HFFc6 (cell line): ENCODE measurements around the gene SIM2. TPM values are rescaled to one million over a fixed set of nuclear protein-coding genes. Genes with fewer than 3 reads are reported as not detected.

Source experiments
- DNase-seq: peaks from one replicate; pipeline ENCODE4 v3.0.0-alpha.2; 2018
- H3K27ac Mint-ChIP-seq: 2 replicates; pipeline ENCODE4 v1.8.0; 2020; ENCODE audit warnings: mild to moderate bottlenecking, mixed read lengths
- H3K27me3 Mint-ChIP-seq: 2 replicates; pipeline ENCODE4 v1.8.0; 2021; ENCODE audit warnings: mild to moderate bottlenecking, moderate library complexity, mixed read lengths; ENCODE audit not compliant: insufficient read depth
- H3K36me3 Mint-ChIP-seq: 2 replicates; pipeline ENCODE4 v1.8.0; 2021; ENCODE audit warnings: low read depth, mixed read lengths
- H3K4me1 Mint-ChIP-seq: 2 replicates; pipeline ENCODE4 v1.8.0; 2020; ENCODE audit warnings: low read depth, mixed read lengths
- H3K4me3 Mint-ChIP-seq: 2 replicates; pipeline ENCODE4 v1.8.0; 2020; ENCODE audit warnings: mild to moderate bottlenecking, moderate library complexity, mixed read lengths
- H3K9me3 Mint-ChIP-seq: 2 replicates; pipeline ENCODE4 v1.8.0; 2020; ENCODE audit warnings: mild to moderate bottlenecking, mixed read lengths
- CTCF ChIP-seq: fragments of 200-600 bp; sonication (generic); IDR thresholded peaks from 2 replicates; pipeline ENCODE4 v1.5.0; 2021; ENCODE audit warnings: antibody characterized with exemption, mild to moderate bottlenecking
- total RNA-seq, 6 experiments: library from RNA; stranded (reverse); fragmentation: NEBNext Ultra II Directional; extraction: Animal tissue kit (Norgen Biotek cat#: 25700); gene quantifications; 2 replicates in 1 of 6; 3 replicates in 5 of 6; pipeline ENCODE4 v1.2.3, GENCODE V29; 2021

SIM2 gene
- total RNA-seq, 6 experiments from 2014 or later = not detected

GRCh38 chr21:36753556-36753955 is 54.6 kb downstream of the SIM2 start:
- TF ChIP-seq CTCF = no peak
- H3K27me3 Mint-ChIP-seq = peaks cover 2% of the 10 kb centered on the region; the same call in 1 of the 2 replicates
- H3K4me1 Mint-ChIP-seq = peaks cover 43% of the 10 kb centered on the region
- H3K9me3 Mint-ChIP-seq = no peaks in the 10 kb centered on the region
- peak overlapping the region; percentile 46 for H3K27ac Mint-ChIP-seq
- DNase-seq = peak; percentile 42
- H3K36me3 Mint-ChIP-seq = peaks cover 29% of the 10 kb centered on the region
- H3K4me3 Mint-ChIP-seq = no peak overlapping the region

- no peak overlapping the region for H3K4me3 Mint-ChIP-seq
- no peak for DNase-seq
- H3K9me3 Mint-ChIP-seq = no peaks in the 10 kb centered on the region
- peaks cover 29% of the 10 kb centered on the region for H3K36me3 Mint-ChIP-seq
- peak; percentile 15; the same call in 1 of the 2 replicates for TF ChIP-seq CTCF
- peaks cover 42% of the 10 kb centered on the region for H3K4me1 Mint-ChIP-seq
- peaks cover 1% of the 10 kb centered on the region; the same call in 1 of the 2 replicates for H3K27me3 Mint-ChIP-seq
- H3K27ac Mint-ChIP-seq = no peak overlapping the region
Measured at GRCh38 chr21:36754241-36754898, 55.5 kb downstream of the SIM2 start.

- Mint-ChIP-seq H3K27ac (no peak overlapping the region), H3K36me3 (peaks cover 23% of the 10 kb centered on the region)
Measured at GRCh38 chr21:36756527-36756926, 57.6 kb downstream of the SIM2 start.

GRCh38 chr21:36757196-36757595 is 58.3 kb downstream of the SIM2 start:
- Mint-ChIP-seq H3K36me3 (peaks cover 19% of the 10 kb centered on the region), H3K27me3 (peaks cover 3% of the 10 kb centered on the region; the same call in 1 of the 2 replicates), H3K4me1 (peaks cover 27% of the 10 kb centered on the region), H3K9me3 (no peaks in the 10 kb centered on the region), H3K27ac (no peak overlapping the region), H3K4me3 (no peak overlapping the region)
- TF ChIP-seq CTCF = no peak
- no peak for DNase-seq

More at GRCh38 chr21:36756527-36756926, 57.6 kb downstream of the SIM2 start:
- Mint-ChIP-seq H3K4me1 (peaks cover 30% of the 10 kb centered on the region), H3K9me3 (no peaks in the 10 kb centered on the region), H3K27me3 (no peaks in the 10 kb centered on the region; the same call in 1 of the 2 replicates), H3K4me3 (no peak overlapping the region)
- peak; percentile 25 for DNase-seq
- TF ChIP-seq CTCF = no peak

- Mint-ChIP-seq H3K36me3 (peaks cover 12% of the 10 kb centered on the region), H3K4me1 (peaks cover 7% of the 10 kb centered on the region), H3K27ac (no peak overlapping the region), H3K4me3 (no peak overlapping the region), H3K9me3 (no peaks in the 10 kb centered on the region), H3K27me3 (peaks cover 3% of the 10 kb centered on the region; the same call in 1 of the 2 replicates)
- no peak for TF ChIP-seq CTCF
- DNase-seq = no peak
Measured at GRCh38 chr21:36759348-36760083, 60.6 kb downstream of the SIM2 start.
